ENCODE measurements around the gene KCNA4. TPM values are rescaled to one million over a fixed set of nuclear protein-coding genes. Genes with fewer than 3 reads are reported as not detected.

Gene KCNA4
- total and polyA plus RNA-seq, 2 of the 4 experiments (the other 2 are of a cell fraction) = not detected

DNA sequence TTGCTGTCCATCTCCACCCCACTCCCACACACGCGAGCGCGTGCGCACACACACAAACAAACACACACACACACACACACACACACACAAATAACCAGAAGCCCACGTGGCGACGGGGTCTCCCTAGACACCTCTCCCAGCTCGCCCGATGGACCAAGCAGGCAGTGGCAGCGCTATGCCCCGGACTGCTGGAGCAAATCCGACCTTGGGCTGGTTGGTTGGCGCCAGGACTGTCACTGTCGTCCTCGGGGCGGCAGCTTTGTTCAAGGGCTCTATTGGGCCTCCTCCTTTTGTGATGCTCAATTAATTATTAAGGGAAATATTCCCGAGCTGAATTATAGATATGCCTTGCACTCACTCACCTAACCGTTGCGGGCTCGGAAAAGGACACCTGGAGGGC is 1.7 kb upstream of the KCNA4 start:
- DNase-seq (no peak), ATAC-seq (ENCODE audit: low read depth) (no peak)
- H2AFZ ChIP-seq (replicated peaks; ENCODE audit: low read length, poor library complexity) = no peak overlapping the region
- ChIA-PET POLR2A (ENCODE audit: unreplicated experiment) (no interaction called here), CTCF (no interaction called here)
- no peak overlapping the region for H3K27ac ChIP-seq (ENCODE audit: insufficient read depth, low read length)
- dilution Hi-C loops (cut with HindIII; ENCODE audit: low sequenced_read_pairs, unreplicated experiment) (no loop called here), intact Hi-C loops (cut with micrococcal nuclease) (no loop called here), in situ Hi-C loops (cut with MboI; ENCODE audit: low sequenced_read_pairs) (no loop called here)
- H3K4ac ChIP-seq (ENCODE audit: low read depth, low read length) = no peak overlapping the region
- H3K18ac ChIP-seq (ENCODE audit: low read depth, low read length) = no peak overlapping the region
- no peaks in the 10 kb centered on the region for H3K9me3 ChIP-seq (ENCODE audit: control insufficient read depth, insufficient read depth, low read length)
- no peaks in the 10 kb centered on the region for H3K79me1 ChIP-seq (ENCODE audit: low read depth in 1 of 2, low read length in 2 of 2)
- WGBS, 2 experiments (ENCODE audit: extremely low coverage in 2 of 2, insufficient read length in 1 of 2) = 28% methylated on average over 5 of the region's 21 CpGs; no CpG with 5 or more reads in 1 of the 2 experiments
- H3K9me1 ChIP-seq (ENCODE audit: insufficient read depth, low read length) = no peaks in the 10 kb centered on the region
- no peak overlapping the region for H3K23ac ChIP-seq (ENCODE audit: low read depth, low read length)
- H3K4me2 ChIP-seq (ENCODE audit: low read depth, low read length) = no peak overlapping the region
- no peak overlapping the region for H3K14ac ChIP-seq (replicated peaks; ENCODE audit: low read depth, low read length)
- no peak overlapping the region for H2BK15ac ChIP-seq (ENCODE audit: low read depth, low read length)
- TF ChIP-seq CEBPB (IDR thresholded peaks at IDR 0.05; ENCODE audit: low read depth, low read length) = no peak
- no peak for TF ChIP-seq MXI1 (IDR thresholded peaks at IDR 0.05; ENCODE audit: borderline replicate concordance, low read depth, low read length)
- TF ChIP-seq MAFK (IDR thresholded peaks at IDR 0.05; ENCODE audit: low read depth, low read length) = no peak
- no TSS peak for BruUV-seq (replicated peaks)
- no peak overlapping the region for H2BK120ac ChIP-seq (ENCODE audit: low read depth, low read length)
- no peak overlapping the region for H3K56ac ChIP-seq (ENCODE audit: extremely low read depth, insufficient read depth, low read length)
- H2AK9ac ChIP-seq (replicated peaks; ENCODE audit: low read depth, low read length, poor library complexity) = no peak overlapping the region
- H4K5ac ChIP-seq (ENCODE audit: low read depth, low read length) = no peak overlapping the region
- no peak overlapping the region for H4K91ac ChIP-seq (ENCODE audit: insufficient read depth, low read depth, low read length)
- no peaks in the 10 kb centered on the region for H3K36me3 ChIP-seq (ENCODE audit: control insufficient read depth, insufficient read depth, low read length)
- no peak overlapping the region for H2AK5ac ChIP-seq (ENCODE audit: low read depth, low read length)
- peaks cover 19% of the 10 kb centered on the region for H3K27me3 ChIP-seq (ENCODE audit: control insufficient read depth, insufficient read depth, low read length)
- H3K4me1 ChIP-seq (ENCODE audit: control insufficient read depth, insufficient read depth, low read length) = no peaks in the 10 kb centered on the region
- H4K8ac ChIP-seq (ENCODE audit: low read depth in 2 of 2, low read length in 2 of 2) = no peak overlapping the region
- no peak overlapping the region for H3K9ac ChIP-seq (ENCODE audit: low read depth, low read length)
- H2BK20ac ChIP-seq (ENCODE audit: low read depth, low read length) = no peak overlapping the region
- no peak overlapping the region for H3K4me3 ChIP-seq (ENCODE audit: insufficient read depth, low read depth, low read length)
- no peak overlapping the region for H2BK5ac ChIP-seq (ENCODE audit: low read depth, low read length, poor library complexity, severe bottlenecking)
- no peaks in the 10 kb centered on the region for H4K20me1 ChIP-seq (ENCODE audit: insufficient read depth, low read length)

Data from IMR-90 (cell line).